GM21447 (cell line): Measurements from ENCODE around the gene STK32C.

Source experiments
- ATAC-seq: cut with Tn5 transposase; IDR thresholded peaks from one replicate; pipeline ENCODE4 v1.9.1; 2021; ENCODE audit not compliant: unreplicated experiment

The STK32C gene

DNA sequence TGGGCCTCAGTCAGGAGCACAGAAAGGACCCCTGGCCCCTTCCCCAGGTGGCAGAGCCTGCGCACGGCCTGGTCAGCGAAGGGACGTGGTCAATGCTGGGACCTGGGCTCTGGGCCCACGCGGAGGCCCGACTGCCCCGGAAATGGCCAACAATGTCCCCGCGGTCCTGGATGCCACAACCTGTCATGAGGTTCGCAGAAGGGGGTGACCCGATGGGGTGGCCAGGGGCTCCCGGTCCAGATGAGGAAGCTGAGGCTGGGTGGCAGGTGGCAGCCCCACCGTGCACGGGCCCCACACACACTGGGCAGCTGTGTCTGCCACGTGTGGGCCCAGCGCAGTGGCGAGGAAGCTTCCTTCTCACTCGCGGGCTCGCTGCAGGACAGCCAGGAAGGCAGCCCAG is 71.6 kb downstream of the STK32C start:
- ATAC-seq = no peak

DNA sequence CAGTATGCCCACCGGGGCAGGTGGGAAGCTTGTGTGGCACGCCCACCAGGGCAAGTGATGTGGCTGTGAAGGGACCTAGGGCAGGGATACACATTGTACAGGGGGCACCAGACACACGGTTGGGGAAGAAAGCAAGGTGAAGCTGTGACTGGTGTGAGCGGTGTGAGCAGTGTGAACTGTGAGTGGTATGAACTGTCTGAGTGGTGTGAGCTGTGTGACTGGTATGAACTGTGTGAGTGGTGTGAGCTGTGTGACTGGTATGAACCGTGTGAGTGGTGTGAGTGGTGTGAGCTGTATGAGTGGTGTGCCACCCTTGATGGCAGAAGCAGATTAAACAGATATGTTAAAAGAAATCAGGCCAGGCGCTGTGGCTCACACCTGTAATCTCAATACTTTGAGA is 72.9 kb downstream of the STK32C start:
- ATAC-seq = no peak

DNA sequence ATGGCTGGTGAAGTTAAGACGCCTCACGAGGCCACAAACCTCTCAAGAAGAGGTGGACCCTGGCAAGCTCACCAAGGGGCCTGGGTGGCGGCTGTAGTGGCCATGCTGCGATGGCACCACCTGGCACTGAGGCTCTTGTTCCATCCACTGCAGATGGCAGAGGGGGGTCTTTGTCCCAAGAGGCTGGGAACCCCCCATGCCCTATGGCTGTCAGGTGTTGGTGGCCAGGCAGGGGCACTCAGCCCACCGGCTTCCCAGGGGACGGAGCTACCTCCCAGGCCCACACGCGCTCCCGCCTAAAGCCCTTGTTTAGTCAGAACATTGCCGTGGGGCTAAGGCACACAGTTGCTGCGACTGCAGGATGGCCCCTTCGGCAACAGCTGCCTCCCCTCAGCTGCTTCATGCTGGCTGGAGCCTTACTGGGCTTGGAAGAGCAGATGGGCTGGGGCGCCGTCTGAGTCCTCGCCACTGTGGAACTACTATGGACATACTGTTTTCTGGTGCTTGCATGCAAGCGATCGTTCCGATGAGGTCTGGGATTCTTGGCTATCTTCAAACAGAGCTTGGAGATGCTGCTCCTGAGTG is 74.2 kb downstream of the STK32C start:
- no peak for ATAC-seq

DNA sequence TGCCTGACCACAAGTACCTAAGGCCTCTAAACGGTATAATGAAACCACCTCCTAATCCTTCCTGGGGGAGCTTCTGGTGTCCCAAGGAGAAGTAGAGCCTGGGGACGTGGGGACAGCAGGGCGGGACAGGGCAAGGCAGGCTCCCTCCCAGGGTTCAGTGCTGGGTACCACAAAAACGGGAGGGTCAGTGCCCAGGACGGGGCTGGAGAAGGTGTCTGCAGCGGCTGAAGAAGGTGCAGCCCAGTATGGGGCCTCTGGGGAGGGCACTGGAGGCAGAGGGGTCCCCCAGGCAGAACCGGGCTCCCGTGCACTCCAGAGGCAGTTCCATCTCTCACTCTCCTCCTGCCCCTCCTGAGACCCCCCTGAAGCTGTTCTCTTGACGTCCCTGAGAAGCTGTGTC is 74.8 kb downstream of the STK32C start:
- no peak for ATAC-seq

DNA sequence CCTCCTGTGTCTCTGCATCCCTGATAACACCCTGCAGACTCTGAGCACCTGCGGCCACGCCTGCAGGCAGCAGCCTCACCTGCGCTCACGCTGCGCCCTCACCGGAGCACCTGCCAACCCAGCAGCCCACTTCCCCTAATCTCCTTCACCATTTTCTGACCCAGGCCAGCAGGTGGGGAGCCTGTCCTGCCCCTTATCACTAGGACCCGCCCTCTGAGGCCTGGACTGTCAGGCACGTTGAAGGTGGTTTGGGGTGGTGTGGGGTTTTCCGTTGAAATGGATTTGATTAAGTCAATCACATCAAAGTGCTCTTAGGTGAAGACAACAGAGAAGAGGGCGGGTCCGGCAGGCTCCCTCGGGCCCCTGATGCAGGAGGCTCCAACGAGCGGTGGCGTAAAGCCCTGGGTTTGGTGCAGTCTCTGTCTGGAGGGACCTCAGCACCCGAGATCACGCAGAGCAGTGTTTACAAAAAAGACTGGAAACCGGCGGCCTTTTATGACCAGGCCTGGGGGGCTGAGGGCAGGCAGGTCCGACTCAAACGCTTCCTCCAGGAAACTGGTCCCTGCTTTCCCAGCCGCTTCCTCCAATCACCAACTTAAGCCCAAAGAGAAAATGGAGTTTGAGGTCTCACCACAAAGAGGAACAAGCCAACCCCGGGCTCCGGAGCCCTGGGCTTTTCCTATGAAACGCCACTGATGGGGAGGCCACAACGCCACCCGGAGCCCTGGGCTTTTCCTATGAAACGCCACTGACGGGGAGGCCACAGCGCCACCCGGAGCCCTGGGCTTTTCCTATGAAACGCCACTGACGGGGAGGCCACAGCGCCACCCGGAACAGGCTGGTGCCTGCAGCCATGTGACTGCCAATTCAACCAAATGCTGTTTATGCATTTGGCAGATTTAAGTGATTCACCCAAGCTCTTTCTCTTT is 75.5 kb downstream of the STK32C start:
- ATAC-seq = no peak

DNA sequence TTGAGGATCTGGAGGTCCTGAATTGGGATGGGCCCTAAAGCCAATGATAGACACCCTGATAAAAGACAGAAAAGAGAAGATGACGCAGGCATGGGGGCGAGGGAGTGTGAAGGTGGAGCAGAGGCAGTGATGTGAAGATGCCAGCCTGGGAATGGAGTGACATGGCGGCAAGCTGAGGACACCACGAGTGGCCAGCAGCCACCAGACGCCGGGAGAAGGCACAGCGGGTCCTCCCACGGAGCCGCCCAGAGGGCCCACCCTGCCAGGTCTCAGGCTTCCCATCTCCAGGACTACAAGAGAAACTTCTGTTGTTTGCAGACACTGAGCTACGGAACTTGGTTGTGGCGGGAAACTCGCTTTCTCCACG is 76.1 kb downstream of the STK32C start:
- no peak for ATAC-seq

DNA sequence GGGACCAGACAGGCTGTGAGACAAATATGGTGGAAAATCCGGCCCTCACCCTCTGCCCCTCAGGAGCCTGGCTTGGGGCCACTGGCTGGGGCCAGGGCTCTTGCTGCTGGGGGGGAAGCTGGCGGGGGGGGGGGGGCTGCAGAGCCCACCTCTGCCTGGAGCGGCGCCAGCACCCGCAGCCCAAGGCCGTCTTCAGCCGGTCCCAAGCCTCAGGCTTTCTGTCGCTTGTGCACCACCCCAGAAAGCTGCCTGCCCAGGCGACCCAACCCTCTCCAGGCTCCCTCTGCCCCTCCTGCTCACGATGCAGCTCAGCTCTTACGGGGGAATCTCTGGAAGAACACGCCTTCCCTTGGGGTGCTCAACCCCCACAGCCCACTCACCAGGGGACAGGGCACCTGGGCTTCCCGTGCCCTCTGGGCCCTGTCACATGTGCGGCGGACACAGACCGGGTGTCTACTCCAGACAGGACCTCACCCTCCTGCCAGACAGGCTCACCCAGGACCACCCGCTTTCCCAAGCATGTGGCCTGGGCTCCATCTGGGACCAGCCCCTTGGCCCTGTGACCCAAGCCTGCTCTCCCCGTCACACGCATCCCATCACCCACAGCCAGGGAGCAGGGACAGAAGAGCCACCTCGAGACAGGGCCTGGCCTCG is 77.1 kb downstream of the STK32C start:
- ATAC-seq = no peak

DNA sequence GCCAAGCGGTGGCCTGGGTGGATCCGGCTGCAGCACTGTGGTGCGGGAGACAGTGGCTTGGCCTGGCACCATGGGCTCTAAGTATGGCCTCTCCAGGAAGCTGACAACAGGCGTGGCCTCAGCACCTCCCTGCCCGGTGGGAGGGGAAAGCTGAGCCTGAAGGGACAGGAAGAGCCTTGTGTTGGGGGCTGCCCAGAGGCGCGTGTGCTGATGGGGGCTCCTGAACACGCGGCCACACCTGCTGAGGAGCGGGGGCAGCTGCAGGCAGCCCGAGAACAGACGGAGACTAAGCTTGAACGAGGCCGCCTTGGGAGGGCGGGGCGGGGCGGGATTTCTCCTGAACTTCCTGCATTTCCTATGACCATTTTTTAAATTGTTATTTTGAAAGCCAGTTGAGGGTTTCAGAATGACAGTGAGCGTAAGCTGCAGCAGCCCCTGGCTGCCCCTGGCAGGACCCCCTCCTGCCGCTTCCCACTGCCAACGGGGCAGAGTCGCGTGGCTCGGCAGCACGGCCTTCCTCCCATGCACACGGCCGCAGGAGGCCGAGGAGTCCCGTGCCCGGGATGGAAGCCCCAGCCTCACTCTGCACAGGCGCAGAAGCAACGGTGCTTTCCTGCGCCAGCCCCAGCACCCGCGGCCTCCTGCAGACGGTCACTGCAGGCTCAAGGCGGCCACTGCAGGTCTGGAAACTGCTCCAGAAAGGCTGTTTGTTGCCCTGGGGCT is 77.8 kb downstream of the STK32C start:
- no peak for ATAC-seq

DNA sequence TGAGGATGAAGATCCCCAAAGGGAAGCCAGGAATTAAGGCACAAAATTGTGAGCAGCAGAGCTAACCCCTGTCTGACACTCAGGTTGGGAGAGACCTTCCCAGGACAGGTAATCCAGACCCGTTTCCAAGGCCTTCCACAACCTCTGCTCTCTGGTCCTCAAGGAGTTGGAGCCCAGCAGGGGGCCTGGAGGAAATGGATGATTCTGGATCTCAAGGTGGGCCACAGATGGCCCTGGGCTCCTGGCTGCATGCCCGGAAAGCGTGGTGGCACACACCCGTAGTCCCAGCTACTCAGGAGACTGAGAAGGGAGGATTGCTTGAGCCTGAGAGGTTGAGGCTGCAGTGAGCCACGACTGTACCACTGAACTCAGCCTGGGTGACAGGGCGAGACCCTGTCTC is 78.7 kb downstream of the STK32C start:
- no peak for ATAC-seq

DNA sequence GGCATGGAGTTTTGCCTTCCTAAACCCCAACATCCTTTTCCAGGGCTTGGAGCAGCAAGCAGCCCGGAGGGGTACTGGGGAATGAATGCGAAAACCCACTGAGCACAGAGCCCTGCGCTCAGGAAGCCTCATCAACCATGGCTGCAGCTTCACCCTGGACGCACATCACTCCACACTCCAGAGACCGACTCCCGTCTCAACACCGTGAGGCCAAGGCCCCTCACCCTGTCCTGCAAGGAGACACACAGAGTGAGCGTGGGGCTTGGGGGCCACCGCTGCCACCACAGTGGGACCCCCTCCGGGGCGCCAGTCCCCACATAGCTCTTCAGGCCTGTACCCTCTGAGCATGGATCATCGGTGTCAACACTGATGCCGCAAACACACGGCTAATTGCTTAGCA is 79.1 kb downstream of the STK32C start:
- ATAC-seq = no peak

DNA sequence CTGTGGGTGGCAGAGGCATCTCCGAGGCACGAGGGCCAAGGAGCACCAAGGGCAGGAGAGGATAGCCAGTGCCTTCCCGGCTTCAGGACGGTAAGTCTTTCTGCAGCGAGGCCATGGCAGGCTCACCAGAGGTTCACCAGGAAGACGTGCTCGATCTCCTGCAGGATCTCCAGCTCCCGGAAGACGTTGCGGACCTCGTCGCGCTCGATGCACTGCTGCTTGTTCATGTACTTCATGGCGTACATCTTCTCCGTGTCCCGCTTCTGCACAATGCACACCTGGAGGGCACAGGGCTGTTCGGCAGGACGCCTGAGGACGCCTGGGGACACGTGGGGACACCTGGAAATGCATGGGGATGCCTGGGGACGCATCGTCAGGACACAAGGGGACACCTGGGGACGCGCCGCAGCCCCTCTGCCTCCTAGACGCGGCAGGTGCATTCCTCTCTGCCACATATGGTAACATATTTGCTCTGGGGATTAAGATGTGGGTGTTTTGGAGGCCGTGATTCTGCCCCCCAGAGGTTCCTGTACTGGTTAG is 79.8 kb downstream of the STK32C start:
- ATAC-seq = no peak

DNA sequence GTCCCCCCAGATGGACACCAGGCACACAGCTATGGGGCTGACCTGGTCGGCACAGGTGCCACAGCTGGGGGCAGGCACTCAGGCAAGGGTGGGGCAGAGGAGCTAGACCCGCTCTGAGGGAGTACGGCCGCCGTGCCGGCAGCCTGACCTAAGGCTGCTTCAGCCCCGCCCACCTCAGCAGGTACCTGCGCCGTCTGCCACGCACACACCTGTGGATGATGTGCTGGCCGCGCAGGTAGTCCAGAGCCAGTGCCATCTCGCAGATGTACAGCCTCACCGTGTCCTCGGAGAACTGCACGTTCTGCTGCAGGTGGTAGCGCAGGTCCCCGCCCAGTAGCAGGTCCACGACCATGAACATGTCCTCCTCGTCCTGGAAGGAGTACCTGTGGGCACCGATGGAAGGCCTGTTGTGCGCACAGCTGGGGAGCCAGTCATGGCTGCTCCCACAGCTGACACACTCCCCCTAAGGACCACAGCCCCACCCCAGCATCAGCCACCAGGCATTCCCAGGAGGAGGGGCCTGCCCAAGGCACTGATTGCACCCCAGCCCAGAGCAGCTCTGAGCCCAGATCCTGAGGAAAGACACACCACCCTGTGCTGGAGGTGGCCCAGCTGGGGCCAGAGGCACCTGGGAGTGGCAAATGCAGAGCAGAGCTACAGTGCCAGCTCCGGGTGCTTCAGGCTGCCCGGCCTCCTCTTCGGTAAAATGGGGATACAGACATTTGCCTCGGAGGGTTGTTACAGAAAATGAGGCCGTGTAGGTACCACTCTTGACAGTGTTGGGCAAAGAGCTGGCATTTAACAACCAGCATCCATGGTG is 81.0 kb downstream of the STK32C start:
- ATAC-seq = no peak

DNA sequence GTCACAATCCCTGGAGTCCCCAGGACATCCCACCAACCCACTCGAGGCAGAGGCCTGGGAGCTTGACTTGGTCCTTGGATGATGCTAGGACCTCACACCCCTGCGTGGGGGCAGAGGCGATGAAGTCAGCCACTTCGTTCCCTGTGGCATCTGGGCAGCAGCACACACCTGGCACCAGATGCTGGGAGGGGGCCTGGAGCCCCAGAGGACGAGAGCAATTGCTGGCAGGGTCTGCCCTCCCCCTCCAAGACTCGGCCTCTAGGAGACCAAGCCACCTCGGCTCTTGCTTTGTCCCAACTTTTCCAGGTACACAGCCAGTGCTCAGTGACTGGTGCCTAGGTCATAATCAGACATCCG is 81.9 kb downstream of the STK32C start:
- no peak for ATAC-seq

DNA sequence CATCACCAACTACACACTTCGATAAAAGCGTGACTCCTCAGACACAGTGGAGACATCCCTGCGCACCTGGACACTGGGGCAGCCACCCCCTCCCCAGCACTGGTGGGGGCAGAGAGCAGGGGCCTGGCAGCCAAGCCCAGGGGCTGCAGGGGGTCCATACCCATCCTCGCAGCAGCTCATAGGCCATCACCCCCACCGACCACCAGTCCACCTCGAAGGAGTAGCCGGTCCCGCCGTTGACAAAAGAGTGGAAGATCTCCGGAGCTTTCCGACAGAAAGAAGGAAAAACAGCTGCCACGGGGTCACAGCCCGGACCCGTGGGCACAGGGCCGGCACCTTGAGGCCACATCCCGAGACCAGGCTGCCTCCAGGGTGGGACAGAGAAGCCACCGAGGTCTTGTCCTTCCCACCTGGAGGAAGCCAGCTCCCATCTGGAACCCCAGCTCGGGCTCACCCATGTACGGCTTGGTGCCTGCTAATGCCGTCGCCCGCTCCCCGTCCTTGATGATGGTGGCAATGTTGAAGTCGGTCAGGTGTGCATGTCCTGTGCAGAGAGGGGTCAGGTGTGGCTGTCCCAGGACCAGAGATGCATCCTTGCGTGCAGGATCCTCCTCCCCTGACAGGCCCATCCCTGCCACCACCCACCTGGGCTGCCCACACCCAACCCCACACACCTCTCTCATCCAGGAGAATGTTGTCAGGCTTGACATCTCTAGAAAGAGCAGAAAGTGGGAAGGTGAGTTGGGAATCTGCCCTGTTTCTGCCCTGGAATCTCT is 82.5 kb downstream of the STK32C start:
- ATAC-seq = no peak

DNA sequence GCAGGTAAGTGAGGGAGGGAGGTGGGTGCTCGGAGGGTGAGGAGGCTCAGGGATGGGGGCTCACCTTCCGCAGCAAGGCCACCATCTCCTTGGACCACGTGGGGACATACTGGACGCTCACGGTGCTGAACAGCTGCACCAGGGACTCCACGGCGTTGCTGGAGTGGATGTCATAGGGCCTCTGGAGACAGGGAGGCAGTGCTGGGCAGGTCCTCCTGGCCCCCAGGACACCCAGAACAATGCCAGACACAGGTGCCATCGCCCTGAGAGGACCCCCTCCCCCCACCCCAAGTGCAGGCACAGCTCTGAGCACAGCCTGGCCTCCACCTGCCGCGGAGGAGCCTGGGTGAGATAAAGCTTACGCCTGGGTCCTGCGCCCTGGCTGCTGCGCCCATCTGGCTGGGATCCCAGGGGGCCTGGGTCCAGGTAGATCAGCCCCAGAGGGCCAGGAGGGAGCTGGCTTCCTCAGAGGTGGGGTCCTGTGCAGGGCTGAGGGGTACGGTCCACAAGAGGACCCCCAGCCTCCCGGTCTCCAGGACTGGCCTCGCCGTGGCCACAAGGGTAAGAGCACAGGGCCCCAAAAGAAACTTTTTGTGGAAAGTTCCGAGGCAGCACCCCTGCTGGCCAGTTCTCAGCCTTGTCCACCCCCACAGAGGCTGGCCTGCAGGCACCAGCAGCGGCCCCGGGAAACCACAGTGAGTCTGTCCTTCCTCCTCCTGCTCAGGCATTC is 83.2 kb downstream of the STK32C start:
- no peak for ATAC-seq

DNA sequence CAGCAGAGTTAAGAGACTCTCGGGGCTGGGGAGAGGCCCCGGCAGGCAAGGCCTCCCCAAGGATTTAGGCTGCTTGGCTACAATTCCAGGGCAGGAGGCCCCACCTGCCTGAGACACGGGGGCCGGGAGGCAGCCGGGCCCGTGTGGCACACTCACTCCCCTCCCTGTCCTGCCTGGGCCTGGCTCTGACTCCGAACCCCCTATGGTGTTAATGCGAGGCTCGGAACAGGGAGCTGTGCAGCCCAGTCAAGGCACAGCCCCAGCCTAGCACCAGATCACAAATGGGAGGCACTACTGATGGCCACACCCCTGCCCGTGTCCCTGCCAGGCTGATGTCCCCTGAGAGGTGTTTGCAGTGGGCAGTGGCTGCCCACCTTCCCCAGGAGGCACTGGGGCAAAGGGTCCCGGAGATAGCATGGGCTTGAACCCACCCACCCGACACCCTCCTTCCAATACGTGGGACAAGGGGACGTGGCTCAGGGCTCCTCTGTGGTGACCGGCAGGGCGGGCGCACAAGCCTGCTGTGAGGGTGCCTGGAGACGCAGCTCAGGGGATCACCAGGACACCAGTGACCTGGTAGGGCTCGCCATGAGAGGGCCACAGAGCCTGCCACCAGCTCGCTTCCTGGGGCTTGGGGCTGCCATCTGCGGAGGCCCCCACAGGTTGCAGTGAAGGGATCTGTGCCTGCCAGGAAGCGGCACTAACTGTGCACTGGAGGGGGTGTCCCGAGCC is 84.0 kb downstream of the STK32C start:
- no peak for ATAC-seq

DNA sequence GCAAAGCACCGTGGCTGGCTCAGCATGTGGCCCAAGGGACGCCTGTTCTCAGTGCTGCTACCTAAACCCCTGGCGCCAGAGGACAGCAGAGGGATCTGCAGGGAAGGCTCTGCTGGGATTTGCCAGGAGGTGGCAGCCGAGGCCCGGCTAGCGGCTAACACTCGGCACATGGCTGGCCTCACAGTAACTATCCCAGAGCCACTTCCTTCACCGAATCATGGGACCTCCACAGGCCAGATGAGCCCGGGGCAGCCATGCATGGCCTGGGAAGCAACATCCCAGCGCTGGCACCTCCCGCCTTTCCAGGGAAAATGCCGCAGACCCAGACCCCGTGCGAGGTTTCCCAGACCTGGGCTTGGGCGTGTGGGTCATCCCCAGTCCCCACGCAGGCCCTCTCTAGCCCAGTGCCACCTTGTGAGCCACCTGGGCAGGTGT is 84.6 kb downstream of the STK32C start:
- ATAC-seq = peak; percentile 87

DNA sequence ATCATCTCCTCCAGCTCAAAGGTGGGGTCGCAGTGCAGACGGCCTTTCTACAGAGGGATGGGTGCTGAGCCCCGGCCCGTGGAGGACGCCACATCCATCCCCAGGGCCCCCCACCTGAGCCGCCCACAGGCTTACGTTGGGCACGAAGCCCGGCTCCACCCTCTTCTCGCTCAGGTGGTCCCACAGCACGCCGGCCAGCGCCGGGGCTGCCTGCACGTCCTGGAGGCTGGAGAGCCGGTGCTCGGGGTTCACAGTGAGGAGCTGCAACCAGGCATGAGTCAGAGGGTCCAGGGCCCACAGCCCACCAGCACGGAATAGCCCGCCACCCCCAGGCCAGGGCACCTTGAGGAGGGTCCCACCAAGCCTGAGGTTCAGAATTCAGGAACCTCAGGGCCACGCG is 85.0 kb downstream of the STK32C start:
- ATAC-seq = no peak
